GM12878 (cell line): ENCODE results near the gene FADS1. TPM values are rescaled to one million over a fixed set of nuclear protein-coding genes. Genes with fewer than 3 reads are reported as not detected.

Source experiments
- ATAC-seq: fragments of 200-7000 bp; cut with Tn5 transposase; 3 replicates; pipeline ENCODE4 v1.9.1; 2020; ENCODE audit warnings: mild to moderate bottlenecking, moderate library complexity
- BruUV-seq: library from RNA; stranded (reverse); fragments of 400-500 nt; replicated peaks from 2 replicates; lab custom pipeline; 2021; lab: Mats Ljungman, UMichigan
- CTCF ChIA-PET: fragments of 300-600 bp; sonication (Branson Sonifier 250); formaldehyde crosslinking; extraction: SDS; loops from one replicate; lab custom pipeline; 2021; ENCODE audit warnings: inconsistent platforms; lab: Yijun Ruan, JAX
- POLR2A ChIA-PET: fragments of 350-600 bp; formaldehyde crosslinking; extraction: SDS; loops from one replicate; lab custom pipeline; 2021; ENCODE audit warnings: inconsistent platforms; lab: Charles Lee
- RAD21 ChIA-PET: fragments of 300-600 bp; sonication (Branson Sonifier 250); formaldehyde crosslinking; loops from one replicate; lab custom pipeline; 2023; ENCODE audit warnings: antibody characterized with exemption; ENCODE audit not compliant: unreplicated experiment; lab: Charles Lee
- SMC1A ChIA-PET: fragments of 300-600 bp; sonication (Branson Sonifier 250); formaldehyde crosslinking; loops from one replicate; lab custom pipeline; 2023; ENCODE audit not compliant: unreplicated experiment, uncharacterized antibody; lab: Charles Lee
- DNase-seq: peaks from one replicate; pipeline ENCODE4 v3.0.0-alpha.2; 2011; ENCODE audit warnings: low read depth, low spot score
- FAIRE-seq: peaks from 3 replicates; lab custom pipeline; 2011; peaks lifted over from hg19 to GRCh38; lab: Jason Lieb, UNC
- H2AFZ ChIP-seq: 2 replicates; pipeline ENCODE4 v1.6.0; 2011; ENCODE audit warnings: low read depth, low read length, control low read depth; ENCODE audit not compliant: control insufficient read depth
- H3K27ac ChIP-seq: 2 replicates; pipeline ENCODE4 v1.5.1; 2011; ENCODE audit warnings: control low read depth; ENCODE audit not compliant: control insufficient read depth, insufficient read depth
- H3K27me3 ChIP-seq, 2 experiments: replicated peaks in 1 of 2; 2 replicates each; pipeline versions ENCODE4 v1.6.0 to v1.6.1; 2011; ENCODE audit warnings: low read length in 1 of 2; ENCODE audit not compliant: control insufficient read depth in 2 of 2, insufficient read depth in 2 of 2
- H3K36me3 ChIP-seq, 2 experiments: 2 replicates each; pipeline ENCODE4 v1.5.1; 2011; ENCODE audit warnings: low read length in 1 of 2; ENCODE audit not compliant: control insufficient read depth in 2 of 2, insufficient read depth in 2 of 2
- H3K4me1 ChIP-seq: 2 replicates; pipeline ENCODE4 v1.6.1; 2011; ENCODE audit warnings: mild to moderate bottlenecking, low read length, moderate library complexity, mixed read lengths; ENCODE audit not compliant: control insufficient read depth, insufficient read depth
- H3K4me2 ChIP-seq: 2 replicates; pipeline ENCODE4 v1.6.0; 2011; ENCODE audit warnings: control low read depth; ENCODE audit not compliant: control insufficient read depth, insufficient read depth
- H3K4me3 ChIP-seq: fragments of 200-600 bp; sonication (generic); 2 replicates; pipeline ENCODE4 v1.5.1; 2016
- H3K79me2 ChIP-seq: 2 replicates; pipeline ENCODE4 v1.6.0; 2011; ENCODE audit warnings: low read length; ENCODE audit not compliant: control insufficient read depth, insufficient read depth
- H3K9ac ChIP-seq: 2 replicates; pipeline ENCODE4 v1.8.0; 2011; ENCODE audit warnings: low read length, control low read depth, mixed read lengths; ENCODE audit not compliant: control insufficient read depth, insufficient read depth
- H3K9me3 ChIP-seq: replicated peaks from 3 replicates; pipeline ENCODE4 v1.5.1; 2011; ENCODE audit warnings: mild to moderate bottlenecking, low read length; ENCODE audit not compliant: control insufficient read depth, insufficient read depth
- H4K20me1 ChIP-seq: 2 replicates; pipeline ENCODE4 v1.6.0; 2011; ENCODE audit not compliant: control insufficient read depth, insufficient read depth
- EP300 ChIP-seq, 2 experiments: fragments of 150-350 bp in 1 of 2; IDR thresholded peaks; 2 replicates each; pipeline ENCODE4 v1.6.1; 2011 to 2012; ENCODE audit warnings: low read depth in 2 of 2, low read length in 2 of 2, borderline replicate concordance in 1 of 2, improper control_type of control experiment in 1 of 2, inconsistent platforms in 1 of 2; ENCODE audit not compliant: control insufficient read depth in 1 of 2
- POLR2A ChIP-seq: IDR thresholded peaks from 2 replicates; pipeline ENCODE4 v1.6.1; 2011; ENCODE audit warnings: low read depth, mild to moderate bottlenecking, low read length
- SREBF2 ChIP-seq: IDR thresholded peaks from 2 replicates; pipeline ENCODE4 v1.6.1; 2012; ENCODE audit warnings: mild to moderate bottlenecking, low read length
- TAF1 ChIP-seq: IDR thresholded peaks from 2 replicates; pipeline ENCODE4 v1.6.1; 2011; ENCODE audit warnings: mild to moderate bottlenecking, low read depth, low read length, borderline replicate concordance
- YY1 ChIP-seq: IDR thresholded peaks from 2 replicates; pipeline ENCODE4 v1.6.1; 2011; ENCODE audit warnings: low read depth, mild to moderate bottlenecking, low read length
- WGBS: methylation state at CpG from one replicate; pipeline ENCODE4 v1.1.6; 2016; ENCODE audit warnings: low lambda C conversion rate; ENCODE audit not compliant: insufficient replicate concordance, insufficient coverage; ENCODE audit errors: missing lambda C conversion rate; 5-methylcytosine and 5-hydroxymethylcytosine counted together
- in situ Hi-C: fragments of 300-500 bp; cut with MboI; formaldehyde crosslinking; loops from 9 replicates; pipeline ENCODE4 v1.14.3; 2018; ENCODE audit warnings: mixed read lengths
- intact Hi-C: fragments of 100-400 bp; cut with micrococcal nuclease; formaldehyde crosslinking; loops from one replicate; pipeline ENCODE4 v1.14.2; 2022; ENCODE audit not compliant: unreplicated experiment
- polyA plus RNA-seq, 11 experiments: library from polyadenylated mRNA; depleted of rRNA in 4 of 11; unstranded in 6 of 11; stranded (reverse) in 5 of 11; fragments of >200 nt; fragmentation: Nextera tagmentation in 4 of 11; fragmentation: Illumina TruSeq in 1 of 11; extraction: Ambion mirVana in 4 of 11; extraction: Trizol in 1 of 11; gene quantifications; 1 replicate in 1 of 11; 2 replicates in 10 of 11; pipeline versions ENCODE4 v1.2.1 to v1.2.3, GENCODE V29; 2011 to 2016; ENCODE audit warnings: inconsistent platforms in 2 of 11, missing spikeins in 2 of 11, low read depth in 1 of 11
- total RNA-seq, 4 experiments: library from RNA; depleted of rRNA in 3 of 4; stranded (reverse); fragments of >200 nt in 3 of 4; fragmentation: Illumina TruSeq in 1 of 4; extraction: Trizol in 1 of 4; gene quantifications; 2 replicates each; pipeline versions ENCODE4 v1.2.1 to v1.2.3, GENCODE V29; 2013 to 2021
- TF ChIP-seq, protein P1 (sequence below): fragments of 150-350 bp; IDR thresholded peaks from 2 replicates; pipeline ENCODE4 v1.6.1; 2016; ENCODE audit warnings: low read depth, low read length
- TF ChIP-seq, protein P2 (sequence below): fragments of 450-650 bp; IDR thresholded peaks from 2 replicates; pipeline ENCODE4 v1.6.1; 2017; ENCODE audit warnings: mild to moderate bottlenecking, low read depth, inconsistent platforms; ENCODE audit not compliant: poor library complexity, severe bottlenecking

FADS1 gene
- total and polyA plus RNA-seq, 10 of the 15 experiments (the other 5 are each of a cell fraction or from before 2014, with no cell fraction given), result 8.8 to 73.9 (median 39.0) TPM

DNA sequence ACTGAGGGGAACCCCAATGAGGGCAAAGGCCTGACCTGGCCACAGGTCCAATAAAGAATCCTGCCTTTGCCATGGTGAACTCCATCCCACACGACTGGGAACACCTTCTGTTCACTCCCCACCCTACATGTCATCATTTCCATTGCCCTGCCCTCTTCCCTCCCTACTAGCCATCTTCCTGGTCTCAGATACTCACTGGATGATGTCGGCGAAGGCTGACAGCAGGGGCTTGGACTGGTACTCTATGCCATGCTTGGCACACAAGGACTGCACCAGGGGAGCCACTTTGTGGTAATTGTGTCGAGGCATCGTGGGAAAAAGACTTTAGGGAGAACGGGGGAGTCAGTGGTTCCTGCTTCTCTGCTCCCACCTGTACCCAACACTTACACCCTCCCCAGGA, 14.2 kb downstream of the FADS1 start:
- Histone ChIP-seq H3K4me1 (no peaks in the 10 kb centered on the region; the same call in 1 of the 2 replicates), H3K9me3 (no peaks in the 10 kb centered on the region), H3K9ac (no peak overlapping the region), H2AFZ (no peak overlapping the region), H3K36me3 (peaks cover 7 to 16% of the 10 kb centered on the region in 2 experiments), H3K27ac (no peak overlapping the region), H3K4me2 (no peak overlapping the region), H3K27me3 (no peaks in the 10 kb centered on the region), H3K79me2 (peaks cover 13% of the 10 kb centered on the region), H4K20me1 (no peaks in the 10 kb centered on the region), H3K4me3 (no peak overlapping the region)
- ChIA-PET POLR2A (interaction anchor here (7.0 kb wide), 1 partner anchor 13 kb away, joined by 77 read pairs; the partner anchor contains the start of gene FADS1), CTCF (interaction anchor here (0.6 to 12.7 kb wide), 4 partner anchors 15 to 307 kb away, joined by 4 to 188 read pairs (median 36); partner anchors contain the start of gene BEST1), RAD21 (no interaction called here), SMC1A (interaction anchor here (0.9 to 2.7 kb wide), 2 partner anchors 11 to 279 kb away, joined by 5 to 9 read pairs; no protein-coding TSS in a partner anchor)
- no TSS peak for BruUV-seq
- no peak for ATAC-seq
- intact Hi-C loops (no loop called here), in situ Hi-C loops (no loop called here)
- no peak for TF ChIP-seq TAF1
- TF ChIP-seq POLR2A, result peak; percentile 41; the same call in 1 of the 2 replicates
- DNase-seq, result no peak
- no peak for FAIRE-seq
- 100% methylated on average over 5 of the region's 6 CpGs for WGBS

DNA sequence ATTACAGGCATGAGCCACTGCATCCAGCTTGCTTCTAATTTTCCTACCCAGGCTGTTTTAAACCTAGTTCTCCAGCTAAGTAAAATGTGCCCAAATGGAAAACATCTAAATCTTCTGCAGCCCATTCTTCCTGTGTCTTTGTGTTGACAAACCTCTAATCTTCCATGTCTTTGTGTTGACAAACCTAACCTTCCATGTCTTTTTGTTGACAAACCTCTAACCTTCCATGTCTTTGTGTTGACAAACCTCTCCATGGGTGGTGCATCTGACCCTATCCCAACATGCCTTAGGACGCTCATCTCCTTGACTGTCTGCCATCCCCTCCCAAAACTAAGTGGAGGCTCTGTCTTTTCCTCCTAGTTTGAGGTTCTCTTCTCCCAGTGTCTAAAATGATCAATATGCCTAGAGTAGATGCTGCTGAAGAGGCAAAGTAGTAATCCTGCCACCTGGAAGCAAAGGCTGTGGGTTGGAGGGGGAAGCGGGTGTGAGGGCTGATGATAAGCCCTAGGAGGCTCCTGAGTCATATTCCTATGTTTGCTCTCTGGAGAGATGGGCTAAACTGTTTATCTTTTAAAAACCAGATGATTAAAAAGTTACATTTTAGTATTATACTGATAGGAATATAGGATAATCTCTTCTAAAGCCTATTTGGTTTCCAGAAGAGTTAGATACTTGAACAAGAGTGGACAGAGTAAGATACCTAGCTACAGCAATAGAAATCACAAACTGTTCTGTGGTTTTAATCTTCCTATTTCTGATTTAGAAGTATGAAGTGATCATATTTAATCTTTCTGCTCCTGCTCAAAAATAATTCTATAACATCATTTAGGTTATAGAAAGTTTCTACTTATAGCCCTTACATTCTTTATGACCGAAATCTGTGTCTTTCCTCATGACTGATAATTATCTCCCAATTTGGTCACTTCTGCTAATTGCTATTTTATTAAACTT, 16.2 kb downstream of the FADS1 start:
- TF ChIP-seq YY1 (no peak), TAF1 (no peak), EP300 (IDR thresholded peaks at IDR 0.05; ENCODE audit: borderline replicate concordance in 1 of 2, control insufficient read depth in 1 of 2, low read depth in 2 of 2, low read length in 2 of 2) (no peak), SREBF2 (no peak)
- TF ChIP-seq, protein P1, sequence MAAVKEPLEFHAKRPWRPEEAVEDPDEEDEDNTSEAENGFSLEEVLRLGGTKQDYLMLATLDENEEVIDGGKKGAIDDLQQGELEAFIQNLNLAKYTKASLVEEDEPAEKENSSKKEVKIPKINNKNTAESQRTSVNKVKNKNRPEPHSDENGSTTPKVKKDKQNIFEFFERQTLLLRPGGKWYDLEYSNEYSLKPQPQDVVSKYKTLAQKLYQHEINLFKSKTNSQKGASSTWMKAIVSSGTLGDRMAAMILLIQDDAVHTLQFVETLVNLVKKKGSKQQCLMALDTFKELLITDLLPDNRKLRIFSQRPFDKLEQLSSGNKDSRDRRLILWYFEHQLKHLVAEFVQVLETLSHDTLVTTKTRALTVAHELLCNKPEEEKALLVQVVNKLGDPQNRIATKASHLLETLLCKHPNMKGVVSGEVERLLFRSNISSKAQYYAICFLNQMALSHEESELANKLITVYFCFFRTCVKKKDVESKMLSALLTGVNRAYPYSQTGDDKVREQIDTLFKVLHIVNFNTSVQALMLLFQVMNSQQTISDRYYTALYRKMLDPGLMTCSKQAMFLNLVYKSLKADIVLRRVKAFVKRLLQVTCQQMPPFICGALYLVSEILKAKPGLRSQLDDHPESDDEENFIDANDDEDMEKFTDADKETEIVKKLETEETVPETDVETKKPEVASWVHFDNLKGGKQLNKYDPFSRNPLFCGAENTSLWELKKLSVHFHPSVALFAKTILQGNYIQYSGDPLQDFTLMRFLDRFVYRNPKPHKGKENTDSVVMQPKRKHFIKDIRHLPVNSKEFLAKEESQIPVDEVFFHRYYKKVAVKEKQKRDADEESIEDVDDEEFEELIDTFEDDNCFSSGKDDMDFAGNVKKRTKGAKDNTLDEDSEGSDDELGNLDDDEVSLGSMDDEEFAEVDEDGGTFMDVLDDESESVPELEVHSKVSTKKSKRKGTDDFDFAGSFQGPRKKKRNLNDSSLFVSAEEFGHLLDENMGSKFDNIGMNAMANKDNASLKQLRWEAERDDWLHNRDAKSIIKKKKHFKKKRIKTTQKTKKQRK, result no peak
- TF ChIP-seq, protein P2, sequence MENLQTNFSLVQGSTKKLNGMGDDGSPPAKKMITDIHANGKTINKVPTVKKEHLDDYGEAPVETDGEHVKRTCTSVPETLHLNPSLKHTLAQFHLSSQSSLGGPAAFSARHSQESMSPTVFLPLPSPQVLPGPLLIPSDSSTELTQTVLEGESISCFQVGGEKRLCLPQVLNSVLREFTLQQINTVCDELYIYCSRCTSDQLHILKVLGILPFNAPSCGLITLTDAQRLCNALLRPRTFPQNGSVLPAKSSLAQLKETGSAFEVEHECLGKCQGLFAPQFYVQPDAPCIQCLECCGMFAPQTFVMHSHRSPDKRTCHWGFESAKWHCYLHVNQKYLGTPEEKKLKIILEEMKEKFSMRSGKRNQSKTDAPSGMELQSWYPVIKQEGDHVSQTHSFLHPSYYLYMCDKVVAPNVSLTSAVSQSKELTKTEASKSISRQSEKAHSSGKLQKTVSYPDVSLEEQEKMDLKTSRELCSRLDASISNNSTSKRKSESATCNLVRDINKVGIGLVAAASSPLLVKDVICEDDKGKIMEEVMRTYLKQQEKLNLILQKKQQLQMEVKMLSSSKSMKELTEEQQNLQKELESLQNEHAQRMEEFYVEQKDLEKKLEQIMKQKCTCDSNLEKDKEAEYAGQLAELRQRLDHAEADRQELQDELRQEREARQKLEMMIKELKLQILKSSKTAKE, result no peak
- no peaks in the 10 kb centered on the region; the same call in 1 of the 2 replicates for H3K4me1 ChIP-seq
- POLR2A ChIA-PET, result interaction anchor here (0.7 to 7.0 kb wide), 3 partner anchors 8 to 171 kb away, joined by 3 to 77 read pairs (median 3); partner anchors contain the start of genes FADS1, FEN1 and TMEM258
- H3K79me2 ChIP-seq, result peaks cover 32% of the 10 kb centered on the region
- no peaks in the 10 kb centered on the region for H3K9me3 ChIP-seq
- H2AFZ ChIP-seq, result no peak overlapping the region
- SMC1A ChIA-PET, result interaction anchor here (0.7 to 6.0 kb wide), 7 partner anchors 11 to 281 kb away, joined by 3 to 79 read pairs (median 9); partner anchors contain the start of gene FADS2
- CTCF ChIA-PET, result interaction anchor here (1.0 to 12.7 kb wide), 9 partner anchors 13 to 307 kb away, joined by 3 to 188 read pairs (median 118); partner anchors contain the start of genes BEST1 and FADS1
- DNase-seq (no peak), FAIRE-seq (no peak), ATAC-seq (no peak)
- no peak overlapping the region for H3K27ac ChIP-seq
- H3K4me2 ChIP-seq, result no peak overlapping the region
- H4K20me1 ChIP-seq, result no peaks in the 10 kb centered on the region
- no peak overlapping the region for H3K9ac ChIP-seq
- in situ Hi-C loops, result no loop called here
- no peak overlapping the region for H3K4me3 ChIP-seq
- RAD21 ChIA-PET, result interaction anchor here (0.9 to 4.2 kb wide), 5 partner anchors 8 to 308 kb away, joined by 3 to 51 read pairs (median 3); partner anchors contain the start of genes FEN1 and TMEM258
- BruUV-seq, result no TSS peak
- intact Hi-C loops, result no loop called here
- no peaks in the 10 kb centered on the region for H3K27me3 ChIP-seq
- peaks cover 13 to 14% of the 10 kb centered on the region in 2 experiments; a peak in 3 of 4 replicates for H3K36me3 ChIP-seq
- WGBS, result 83% methylated on average over 3 of the region's 3 CpGs
